Activated CD4-positive, alpha-beta T cell treated with anti-CD3 and anti-CD28 coated beads for 48 hours (primary cell): ENCODE results near the gene DRG2.

ENCODE experiments used
- DNase-seq: peaks from one replicate; pipeline ENCODE4 v3.0.0-alpha.2; 2020

Gene DRG2

GRCh38 chr17:18076936-18077335, 10.8 kb upstream of the DRG2 start:
- DNase-seq = no peak

GRCh38 chr17:18079543-18079942, 8.2 kb upstream of the DRG2 start:
- no peak for DNase-seq

- DNase-seq = no peak
Measured at GRCh38 chr17:18084256-18084655, 3.5 kb upstream of the DRG2 start.

- DNase-seq = no peak
Measured at GRCh38 chr17:18089613-18090012, 1.9 kb downstream of the DRG2 start.

- peak; percentile 66 for DNase-seq
Measured at GRCh38 chr17:18093616-18094408, 6.1 kb downstream of the DRG2 start.

- no peak for DNase-seq
Measured at GRCh38 chr17:18094409-18094807, 6.7 kb downstream of the DRG2 start.

- no peak for DNase-seq
Measured at GRCh38 chr17:18099516-18099915, 11.8 kb downstream of the DRG2 start.

- DNase-seq = no peak
Measured at GRCh38 chr17:18100616-18101015, 12.9 kb downstream of the DRG2 start.

GRCh38 chr17:18101828-18102227, 14.1 kb downstream of the DRG2 start:
- no peak for DNase-seq

GRCh38 chr17:18102640-18103039, 14.9 kb downstream of the DRG2 start:
- no peak for DNase-seq

GRCh38 chr17:18105027-18105426, 17.3 kb downstream of the DRG2 start:
- no peak for DNase-seq

GRCh38 chr17:18105595-18105994, 17.8 kb downstream of the DRG2 start:
- DNase-seq = no peak

- DNase-seq = no peak
Measured at GRCh38 chr17:18106211-18106610, 18.5 kb downstream of the DRG2 start.

- DNase-seq = no peak
Measured at GRCh38 chr17:18107061-18107790, 19.5 kb downstream of the DRG2 start.

GRCh38 chr17:18107971-18108370, 20.2 kb downstream of the DRG2 start:
- no peak for DNase-seq

GRCh38 chr17:18108401-18109312, 20.9 kb downstream of the DRG2 start, which contains the start of gene MYO15A:
Gene MYO15A, plus strand, starts transcription at chr17:18108756. Its CDS starts 10,045 bp downstream, at chr17:18118801.
- DNase-seq = no peak

GRCh38 chr17:18109935-18110485, 22.3 kb downstream of the DRG2 start:
- no peak for DNase-seq

- DNase-seq = no peak
Measured at GRCh38 chr17:18110636-18111145, 22.9 kb downstream of the DRG2 start.

GRCh38 chr17:18111330-18111971, 23.7 kb downstream of the DRG2 start:
- no peak for DNase-seq

- DNase-seq = no peak
Measured at GRCh38 chr17:18115517-18115916, 27.8 kb downstream of the DRG2 start.

- no peak for DNase-seq
Measured at GRCh38 chr17:18116078-18116477, 28.3 kb downstream of the DRG2 start.

- DNase-seq = no peak
Measured at GRCh38 chr17:18117533-18117932, 29.8 kb downstream of the DRG2 start.
